HG02623 (cell line): ENCODE results near the gene WDR47.
"Not testable (repeated sequence)": the region's sequence is repeated elsewhere in the genome, so short reads cannot be mapped to it uniquely, and the experiment has no call there.

Experiments
- ATAC-seq: cut with Tn5 transposase; IDR thresholded peaks from one replicate; pipeline ENCODE4 v1.9.1; 2021; ENCODE audit warnings: moderate library complexity; ENCODE audit not compliant: unreplicated experiment

The WDR47 gene

GRCh38 chr1:108969346-108969745 lies 72.6 kb downstream of the WDR47 start:
- no peak for ATAC-seq

- peak; percentile 91 for ATAC-seq
These were observed 78.7 kb downstream of the WDR47 start, which contains the start of gene CLCC1 for GRCh38 chr1:108963052-108963686. Gene CLCC1 (minus strand): TSS chr1:108963484. CDS start chr1:108950437, 13,047 bp downstream.

- ATAC-seq = no peak
These were observed 79.2 kb downstream of the WDR47 start for GRCh38 chr1:108962681-108963051.

GRCh38 chr1:108961752-108962486 lies 80.0 kb downstream of the WDR47 start:
- ATAC-seq = no peak

GRCh38 chr1:108961198-108961597 lies 80.7 kb downstream of the WDR47 start:
- ATAC-seq = no peak

GRCh38 chr1:108960719-108961118 lies 81.2 kb downstream of the WDR47 start:
- ATAC-seq = no peak

- ATAC-seq = no peak
These were observed 84.0 kb downstream of the WDR47 start for GRCh38 chr1:108957888-108958287.

GRCh38 chr1:108955881-108956280 lies 86.0 kb downstream of the WDR47 start:
- no peak for ATAC-seq

GRCh38 chr1:108955111-108955510 lies 86.8 kb downstream of the WDR47 start:
- no peak for ATAC-seq

GRCh38 chr1:108953452-108953851 lies 88.5 kb downstream of the WDR47 start:
- no peak for ATAC-seq

GRCh38 chr1:108951242-108951641 lies 90.7 kb downstream of the WDR47 start:
- ATAC-seq = no peak

- no peak for ATAC-seq
These were observed 92.9 kb downstream of the WDR47 start for GRCh38 chr1:108949044-108949443.

GRCh38 chr1:108947871-108948525 lies 93.9 kb downstream of the WDR47 start:
- no peak for ATAC-seq

GRCh38 chr1:108936170-108936569 lies 105.7 kb downstream of the WDR47 start:
- no peak for ATAC-seq

- no peak for ATAC-seq
These were observed 108.0 kb downstream of the WDR47 start for GRCh38 chr1:108933944-108934343.

GRCh38 chr1:108927565-108927964 lies 114.3 kb downstream of the WDR47 start:
- not testable (repeated sequence) for ATAC-seq

GRCh38 chr1:108925920-108926319 lies 116.0 kb downstream of the WDR47 start:
- no peak for ATAC-seq
